Measurements from ENCODE around the gene AMOTL2. TPM values are rescaled to one million over a fixed set of nuclear protein-coding genes. Genes with fewer than 3 reads are reported as not detected.

Gene AMOTL2
- polyA plus RNA-seq, 1 donor (not counting 4 experiments of a cell fraction or from before 2014, with no cell fraction given): 39.8 TPM

- no peaks in the 10 kb centered on the region for H4K20me1 ChIP-seq (ENCODE audit: control insufficient read depth, extremely low read depth, insufficient read depth, low read length)
- H3K36me3 ChIP-seq (ENCODE audit: control insufficient read depth in 2 of 2, extremely low read depth in 1 of 2, insufficient read depth in 2 of 2, low read length in 2 of 2): peaks cover 72 to 86% of the 10 kb centered on the region in 2 experiments
- DNase-seq (ENCODE audit: low read depth, low spot score) (no peak), FAIRE-seq (no peak)
- H3K27me3 ChIP-seq (ENCODE audit: control insufficient read depth, extremely low read depth, insufficient read depth, low read length): no peaks in the 10 kb centered on the region
- H3K79me2 ChIP-seq (ENCODE audit: control insufficient read depth, insufficient read depth, low read length): peaks cover 53% of the 10 kb centered on the region
- H3K9me3 ChIP-seq (ENCODE audit: control insufficient read depth, low read depth, low read length): no peaks in the 10 kb centered on the region
- H3K9me1 ChIP-seq (ENCODE audit: control insufficient read depth, extremely low read depth, insufficient read depth, low read length): peaks cover 3% of the 10 kb centered on the region
- peaks cover 81% of the 10 kb centered on the region for H3K4me1 ChIP-seq (ENCODE audit: control insufficient read depth, extremely low read depth, insufficient read depth, low read length)
- H2AFZ ChIP-seq (ENCODE audit: control insufficient read depth, low read length): no peak overlapping the region
- dilution Hi-C loops (cut with MboI; ENCODE audit: extremely low pct_ligation_motif_present, low sequenced_read_pairs): no loop called here
- no peak overlapping the region for H3K4me2 ChIP-seq (ENCODE audit: control insufficient read depth, extremely low read depth, insufficient read depth, low read depth, low read length)
- TF ChIP-seq EZH2 (IDR thresholded peaks at IDR 0.05; ENCODE audit: low read length) (no peak), CTCF (optimal IDR thresholded peaks at IDR 0.05 in 1 of 3, IDR thresholded peaks at IDR 0.05 in 1 of 3, conservative IDR thresholded peaks at IDR 0.05 in 1 of 3; ENCODE audit: extremely low read depth in 1 of 3, insufficient read depth in 2 of 3, low read length in 3 of 3) (no peak)
- no peak overlapping the region for H3K4me3 ChIP-seq (ENCODE audit: control insufficient read depth in 2 of 3, extremely low read depth in 1 of 3, insufficient read depth in 2 of 3, low read depth in 1 of 3, low read length in 3 of 3)
- no peak overlapping the region for H3K9ac ChIP-seq (ENCODE audit: control insufficient read depth, extremely low read depth, insufficient read depth, low read length)
- no peak overlapping the region for H3K27ac ChIP-seq (ENCODE audit: control insufficient read depth, insufficient read depth, low read length)
Observed at GRCh38 chr3:134361162-134361835, 12.9 kb downstream of the AMOTL2 start.

- Histone ChIP-seq H2AFZ (ENCODE audit: control insufficient read depth, low read length) (no peak overlapping the region), H3K4me2 (ENCODE audit: control insufficient read depth, extremely low read depth, insufficient read depth, low read depth, low read length) (no peak overlapping the region), H3K27ac (ENCODE audit: control insufficient read depth, insufficient read depth, low read length) (no peak overlapping the region), H3K27me3 (ENCODE audit: control insufficient read depth, extremely low read depth, insufficient read depth, low read length) (no peaks in the 10 kb centered on the region), H3K4me3 (ENCODE audit: control insufficient read depth in 2 of 3, extremely low read depth in 1 of 3, insufficient read depth in 2 of 3, low read depth in 1 of 3, low read length in 3 of 3) (no peak overlapping the region), H3K36me3 (ENCODE audit: control insufficient read depth in 2 of 2, extremely low read depth in 1 of 2, insufficient read depth in 2 of 2, low read length in 2 of 2) (peaks cover 65 to 82% of the 10 kb centered on the region in 2 experiments), H4K20me1 (ENCODE audit: control insufficient read depth, extremely low read depth, insufficient read depth, low read length) (no peaks in the 10 kb centered on the region), H3K79me2 (ENCODE audit: control insufficient read depth, insufficient read depth, low read length) (peaks cover 56% of the 10 kb centered on the region), H3K4me1 (ENCODE audit: control insufficient read depth, extremely low read depth, insufficient read depth, low read length) (peaks cover 75% of the 10 kb centered on the region), H3K9me1 (ENCODE audit: control insufficient read depth, extremely low read depth, insufficient read depth, low read length) (peaks cover 3% of the 10 kb centered on the region), H3K9me3 (ENCODE audit: control insufficient read depth, low read depth, low read length) (no peaks in the 10 kb centered on the region), H3K9ac (ENCODE audit: control insufficient read depth, extremely low read depth, insufficient read depth, low read length) (no peak overlapping the region)
- TF ChIP-seq EZH2 (IDR thresholded peaks at IDR 0.05; ENCODE audit: low read length): no peak
- TF ChIP-seq CTCF (optimal IDR thresholded peaks at IDR 0.05 in 1 of 3, IDR thresholded peaks at IDR 0.05 in 1 of 3, conservative IDR thresholded peaks at IDR 0.05 in 1 of 3; ENCODE audit: extremely low read depth in 1 of 3, insufficient read depth in 2 of 3, low read length in 3 of 3): no peak
- DNase-seq (ENCODE audit: low read depth, low spot score) (no peak), FAIRE-seq (no peak)
- dilution Hi-C loops (cut with MboI; ENCODE audit: extremely low pct_ligation_motif_present, low sequenced_read_pairs): no loop called here
Observed at GRCh38 chr3:134360046-134360445, 14.2 kb downstream of the AMOTL2 start.

All from keratinocyte (primary cell).